Cardiac muscle cell (in vitro differentiated cells and primary cell): ENCODE data around the gene LRRC2. TPM values are rescaled to one million over a fixed set of nuclear protein-coding genes. Genes with fewer than 3 reads are reported as not detected.
"Not testable (repeated sequence)": the region's sequence is repeated elsewhere in the genome, so short reads cannot be mapped to it uniquely, and the experiment has no call there.

Experiments
- DNase-seq, 2 donors: peaks; one replicate each; pipeline versions ENCODE4 v3.0.0 to v3.0.0-alpha.2; 2010 to 2017; ENCODE audit warnings: low read depth in 1 of 2, low spot score in 1 of 2
- H3K27ac ChIP-seq: fragments of 200-600 bp; sonication (generic); 2 replicates; pipeline ENCODE4 v1.5.1; 2016
- H3K27me3 ChIP-seq: fragments of 200-600 bp; sonication (generic); 2 replicates; pipeline ENCODE4 v1.6.0; 2016; ENCODE audit warnings: control low read depth
- H3K36me3 ChIP-seq: fragments of 200-600 bp; sonication (generic); 2 replicates; pipeline ENCODE4 v1.5.1; 2016; ENCODE audit warnings: control low read depth
- H3K4me1 ChIP-seq: fragments of 200-600 bp; sonication (generic); 2 replicates; pipeline ENCODE4 v1.8.1; 2017; ENCODE audit warnings: low read depth, mild to moderate bottlenecking, mixed run types
- H3K4me3 ChIP-seq: fragments of 200-600 bp; sonication (generic); 2 replicates; pipeline ENCODE4 v1.5.1; 2016; ENCODE audit warnings: mild to moderate bottlenecking
- H3K9me3 ChIP-seq: fragments of 200-600 bp; sonication (generic); 2 replicates; pipeline ENCODE4 v1.5.1; 2017; ENCODE audit warnings: low read depth, mild to moderate bottlenecking, control low read depth
- CTCF ChIP-seq: IDR thresholded peaks from 2 replicates; pipeline ENCODE4 v1.5.1; 2012; ENCODE audit warnings: low read depth, mild to moderate bottlenecking, low read length
- polyA plus RNA-seq: library from polyadenylated mRNA; unstranded; fragments of >200 nt; fragmentation: Nextera tagmentation; extraction: Ambion mirVana; gene quantifications from 2 replicates; pipeline ENCODE4 v1.2.1, GENCODE V29; 2016
- total RNA-seq: library from RNA; depleted of rRNA; stranded (reverse); fragments of >200 nt; gene quantifications from 2 replicates; pipeline ENCODE4 v1.2.3, GENCODE V29; 2016

Gene LRRC2
- total and polyA plus RNA-seq, 2 experiments from 2014 or later, result 0.77 to 1.6 TPM

GRCh38 chr3:46599590-46599989 is 33.5 kb upstream of the LRRC2 start:
- Histone ChIP-seq H3K27me3 (no peaks in the 10 kb centered on the region), H3K4me1 (peaks cover 6% of the 10 kb centered on the region), H3K27ac (no peak overlapping the region), H3K36me3 (no peaks in the 10 kb centered on the region), H3K4me3 (no peak overlapping the region), H3K9me3 (no peaks in the 10 kb centered on the region)
- TF ChIP-seq CTCF, result no peak
- DNase-seq, result no peak

GRCh38 chr3:46595819-46596314 is 29.8 kb upstream of the LRRC2 start:
- no peaks in the 10 kb centered on the region for H3K9me3 ChIP-seq
- TF ChIP-seq CTCF, result no peak
- H3K4me3 ChIP-seq, result no peak overlapping the region
- DNase-seq, result no peak
- H3K27ac ChIP-seq, result no peak overlapping the region
- H3K4me1 ChIP-seq, result no peaks in the 10 kb centered on the region
- no peaks in the 10 kb centered on the region for H3K27me3 ChIP-seq
- H3K36me3 ChIP-seq, result no peaks in the 10 kb centered on the region

- Histone ChIP-seq H3K27me3 (no peaks in the 10 kb centered on the region), H3K27ac (no peak overlapping the region), H3K4me3 (no peak overlapping the region), H3K4me1 (no peaks in the 10 kb centered on the region), H3K36me3 (no peaks in the 10 kb centered on the region), H3K9me3 (no peaks in the 10 kb centered on the region)
- no peak for DNase-seq
- TF ChIP-seq CTCF, result no peak
Observed at GRCh38 chr3:46594723-46595122, 28.6 kb upstream of the LRRC2 start.

GRCh38 chr3:46593979-46594378 is 27.9 kb upstream of the LRRC2 start:
- H3K27me3 ChIP-seq, result no peaks in the 10 kb centered on the region
- no peaks in the 10 kb centered on the region for H3K4me1 ChIP-seq
- no peak for DNase-seq
- no peaks in the 10 kb centered on the region for H3K36me3 ChIP-seq
- no peaks in the 10 kb centered on the region for H3K9me3 ChIP-seq
- no peak for TF ChIP-seq CTCF
- no peak overlapping the region for H3K27ac ChIP-seq
- no peak overlapping the region for H3K4me3 ChIP-seq

- Histone ChIP-seq H3K27me3 (no peaks in the 10 kb centered on the region), H3K4me3 (no peak overlapping the region)
- no peak for DNase-seq
Observed at GRCh38 chr3:46593274-46593862, 27.3 kb upstream of the LRRC2 start.

GRCh38 chr3:46587268-46587667 is 21.2 kb upstream of the LRRC2 start:
- not testable (repeated sequence) for H3K36me3 ChIP-seq, H3K27me3 ChIP-seq, H3K4me1 ChIP-seq, DNase-seq, H3K9me3 ChIP-seq, H3K4me3 ChIP-seq, H3K27ac ChIP-seq

More at GRCh38 chr3:46593274-46593862, 27.3 kb upstream of the LRRC2 start:
- Histone ChIP-seq H3K9me3 (no peaks in the 10 kb centered on the region), H3K36me3 (no peaks in the 10 kb centered on the region), H3K4me1 (no peaks in the 10 kb centered on the region), H3K27ac (no peak overlapping the region)
- no peak for TF ChIP-seq CTCF
